Heart right ventricle (tissue), 16 donors: Measurements from ENCODE around the gene METTL1. TPM values are rescaled to one million over a fixed set of nuclear protein-coding genes. Genes with fewer than 3 reads are reported as not detected.
"Not testable (repeated sequence)": the region's sequence is repeated elsewhere in the genome, so short reads cannot be mapped to it uniquely, and the experiment has no call there.

ENCODE experiments used
- ATAC-seq, 8 donors: fragments of 200-7000 bp; cut with Tn5 transposase; one replicate each; pipeline ENCODE4 v1.9.1; 2020; ENCODE audit warnings: mild to moderate bottlenecking in 8 of 8, moderate library complexity in 8 of 8, moderate number of reproducible peaks in 1 of 8
- DNase-seq, 2 donors: peaks; one replicate each; pipeline ENCODE4 v3.0.0-alpha.2; 2020
- H3K27ac ChIP-seq, 10 donors: fragments of 200-600 bp; sonication (generic) in 2 of 10; one replicate each; pipeline versions ENCODE4 v1.5.0 to v1.8.0; 2020 to 2022; ENCODE audit warnings: mild to moderate bottlenecking in 3 of 10
- H3K27me3 ChIP-seq, 7 donors: fragments of 200-600 bp; one replicate each; pipeline ENCODE4 v1.8.0; 2021 to 2022; ENCODE audit warnings: mild to moderate bottlenecking in 2 of 7
- H3K36me3 ChIP-seq, 9 donors: fragments of 200-600 bp; sonication (generic) in 1 of 9; one replicate each; pipeline versions ENCODE4 v1.5.0 to v1.8.0; 2020 to 2022; ENCODE audit warnings: mild to moderate bottlenecking in 2 of 9
- H3K4me1 ChIP-seq, 9 donors: fragments of 200-600 bp; sonication (generic) in 1 of 9; one replicate each; pipeline versions ENCODE4 v1.5.0 to v1.8.0; 2020 to 2022; ENCODE audit warnings: mild to moderate bottlenecking in 4 of 9
- H3K4me3 ChIP-seq, 10 donors: fragments of 200-600 bp; sonication (generic) in 2 of 10; one replicate each; pipeline versions ENCODE4 v1.5.0 to v1.8.0; 2020 to 2022; ENCODE audit warnings: mild to moderate bottlenecking in 7 of 10, moderate library complexity in 2 of 10
- H3K9me3 ChIP-seq, 11 donors: fragments of 200-600 bp in 10 of 11; sonication (generic) in 2 of 11; one replicate each; pipeline versions ENCODE4 v1.5.0 to v1.8.0; 2013 to 2022; ENCODE audit warnings: mild to moderate bottlenecking in 2 of 11, control low read depth in 1 of 11, moderate library complexity in 1 of 11
- CTCF ChIP-seq, 9 donors: fragments of 200-600 bp; sonication (generic) in 2 of 9; IDR thresholded peaks; one replicate each; pipeline versions ENCODE4 v1.5.0 to v1.8.0; 2021 to 2022; ENCODE audit warnings: antibody characterized with exemption in 9 of 9, mild to moderate bottlenecking in 5 of 9, moderate library complexity in 1 of 9
- WGBS, 2 donors: extraction: QIAGEN DNeasy Blood & Tissue Kit; methylation state at CpG; one replicate each; pipeline ENCODE4 v1.1.7; 2013; ENCODE audit warnings: inconsistent platforms in 1 of 2; 5-methylcytosine and 5-hydroxymethylcytosine counted together
- intact Hi-C, 10 donors: fragments of 100-400 bp; cut with DNase I; formaldehyde crosslinking; loops; one replicate each; pipeline versions ENCODE4 v1.11.1 to v1.14.2; 2022
- polyA plus RNA-seq, 2 donors: library from polyadenylated mRNA; stranded (reverse); fragments of 200-250 nt; gene quantifications; one replicate each; pipeline ENCODE4 v1.2.3, GENCODE V29; 2013
- total RNA-seq, 10 donors: library from RNA; stranded (reverse); fragmentation: NEBNext Ultra II Directional in 3 of 10; extraction: Animal tissue kit (Norgen Biotek cat#: 25700) in 3 of 10; gene quantifications; one replicate each; pipeline versions ENCODE4 v1.2.1 to v1.2.4, GENCODE V29; 2021 to 2023
- donor health status: Arrhythmogenic right ventricular cardiomyopathy.
- donor health status: ischemic (EF 13 %, LVEDD 7.1; RV severe dilation, severe dysfunction).
- donor health status: healthy with polysubstance abuse.
- donor health status: DM: no; HTN: yes; CAD: no.
- donor health status: DM: no; HTN: no; CAD: no.
- donor health status: ischemic (EF 25% LVEDD 6.9; RV normal size, moderate dysfunction).
- donor health status: ischemic (EF 25% LVEDD 5.7; RV mildly dilated, moderate dysfunction).
- donor health status: healthy.
- donor health status: DM: yes; HTN: yes; CAD: no.
- donor health status: Ischemic cardiomyopathy.
- donor health status: ischemic (EF 35%, LVEDD 5.7; RV mildly dilated, moderate dysfunction).
- donor health status: nonischemic (EF 11% LVEDD 7.7; RV severe dilation, severe dysfunction).
- donor health status: DM: yes; HTN: yes; CAD: no.
- donor health status: PGD.
- donor health status: ischemic (EF 29% LVEDD 5.4; RV normal size, mild dysfunction).
- donor health status: nonischemic (EF 23%, LVEDD 6.1; RV moderate dilation, normal function).

The METTL1 gene
- total and polyA plus RNA-seq, 12 donors: 5.6 to 29.4 (median 8.3) TPM

DNA sequence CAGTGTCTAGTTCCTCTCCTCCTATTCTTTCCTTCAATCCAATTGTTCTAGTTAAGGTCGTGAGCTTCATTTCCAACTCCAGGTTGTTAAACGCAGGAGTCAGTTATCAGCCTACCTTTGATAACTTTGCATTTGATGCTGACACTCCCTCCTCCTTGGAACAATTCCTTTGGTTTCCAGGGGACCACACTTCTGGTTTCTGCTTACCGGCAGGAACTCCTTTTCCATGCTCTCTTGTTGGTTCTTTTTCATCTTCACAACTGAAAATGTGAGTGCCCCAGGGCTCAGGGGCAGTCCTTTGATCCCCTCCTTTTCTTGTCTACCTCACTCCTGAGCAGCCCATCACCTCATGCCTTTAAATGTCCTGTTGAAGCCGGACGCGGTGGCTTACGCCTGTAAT lies 5.5 kb upstream of the METTL1 start:
- Histone ChIP-seq H3K27ac (no peak overlapping the region), H3K9me3 (no peaks in the 10 kb centered on the region), H3K4me3 (no peak overlapping the region), H3K36me3 (peaks cover 0 to 29% (median 0%) of the 10 kb centered on the region in 9 donors), H3K4me1 (peaks cover 2 to 42% (median 11%) of the 10 kb centered on the region in 9 donors), H3K27me3 (no peaks in the 10 kb centered on the region)
- intact Hi-C loops: no loop called here
- TF ChIP-seq CTCF (IDR thresholded peaks at IDR 0.05): no peak
- no peak for DNase-seq
- 93% methylated on average over 7 of the region's 7 CpGs for WGBS, 2 donors
- no peak for ATAC-seq

- 77 to 88% methylated on average over 2 of the region's 2 CpGs for WGBS, 2 donors
- Histone ChIP-seq H3K9me3 (no peaks in the 10 kb centered on the region), H3K27ac (no peak overlapping the region), H3K36me3 (peaks cover 0 to 29% (median 0%) of the 10 kb centered on the region in 9 donors), H3K4me3 (no peak overlapping the region), H3K4me1 (peaks cover 5 to 37% (median 14%) of the 10 kb centered on the region in 9 donors), H3K27me3 (no peaks in the 10 kb centered on the region)
- ATAC-seq (no peak), DNase-seq (no peak)
- no peak for TF ChIP-seq CTCF (IDR thresholded peaks at IDR 0.05)
- intact Hi-C loops: no loop called here
Measured at GRCh38 chr12:57776247-57776587, 4.3 kb upstream of the METTL1 start.

GRCh38 chr12:57775563-57776246 lies 3.8 kb upstream of the METTL1 start:
- no peak for TF ChIP-seq CTCF (IDR thresholded peaks at IDR 0.05)
- Histone ChIP-seq H3K27me3 (no peaks in the 10 kb centered on the region), H3K27ac (no peak overlapping the region), H3K36me3 (peaks cover 0 to 28% (median 0%) of the 10 kb centered on the region in 9 donors), H3K9me3 (no peaks in the 10 kb centered on the region), H3K4me3 (no peak overlapping the region), H3K4me1 (peaks cover 5 to 37% (median 19%) of the 10 kb centered on the region in 9 donors)
- WGBS, 2 donors: 81 to 84% methylated on average over 4 of the region's 4 CpGs
- ATAC-seq (no peak), DNase-seq (no peak)
- intact Hi-C loops: no loop called here

- WGBS, 2 donors: 88 to 94% methylated on average over 3 of the region's 3 CpGs
Measured at GRCh38 chr12:57775044-57775443, 3.1 kb upstream of the METTL1 start.

DNA sequence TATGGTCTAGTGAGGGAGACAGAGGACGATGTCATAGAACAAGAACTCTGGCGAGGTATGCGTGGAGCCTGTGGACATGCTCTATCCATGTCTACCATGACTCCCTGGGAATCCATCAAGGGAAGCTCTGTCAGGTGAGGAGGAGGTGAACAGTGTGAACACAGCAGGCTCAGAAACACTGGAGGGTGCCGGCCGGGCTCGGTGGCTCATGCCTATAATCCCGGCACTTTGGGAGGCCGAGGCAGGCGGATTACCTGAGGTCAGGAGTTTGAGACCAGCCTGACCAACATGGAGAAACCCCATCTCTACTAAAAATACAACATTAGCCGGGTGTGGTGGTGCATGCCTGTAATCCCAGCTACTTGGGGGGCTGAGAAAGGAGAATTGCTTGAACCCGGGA lies 2.7 kb upstream of the METTL1 start:
- intact Hi-C loops, DNase-seq, H3K27me3 ChIP-seq, H3K4me3 ChIP-seq, H3K27ac ChIP-seq, H3K9me3 ChIP-seq, ATAC-seq: not testable (repeated sequence)
- peaks cover 0 to 30% (median 0%) of the 10 kb centered on the region in 9 donors for H3K36me3 ChIP-seq
- H3K4me1 ChIP-seq: peaks cover 5 to 30% (median 19%) of the 10 kb centered on the region in 9 donors
- 94% methylated on average over 11 of the region's 11 CpGs for WGBS, 2 donors

More at GRCh38 chr12:57775044-57775443, 3.1 kb upstream of the METTL1 start:
- ATAC-seq: no peak
- Histone ChIP-seq H3K4me1 (peaks cover 5 to 31% (median 19%) of the 10 kb centered on the region in 9 donors), H3K4me3 (no peak overlapping the region), H3K27ac (no peak overlapping the region), H3K9me3 (no peaks in the 10 kb centered on the region), H3K27me3 (no peaks in the 10 kb centered on the region), H3K36me3 (peaks cover 0 to 28% (median 0%) of the 10 kb centered on the region in 9 donors)
- TF ChIP-seq CTCF (IDR thresholded peaks at IDR 0.05): no peak
- DNase-seq: no peak
- intact Hi-C loops: no loop called here
